ENCODE results near the gene BABAM2. TPM values are rescaled to one million over a fixed set of nuclear protein-coding genes. Genes with fewer than 3 reads are reported as not detected.

BABAM2 gene
- total RNA-seq, 1 experiment from 2014 or later: 27.1 TPM

DNA sequence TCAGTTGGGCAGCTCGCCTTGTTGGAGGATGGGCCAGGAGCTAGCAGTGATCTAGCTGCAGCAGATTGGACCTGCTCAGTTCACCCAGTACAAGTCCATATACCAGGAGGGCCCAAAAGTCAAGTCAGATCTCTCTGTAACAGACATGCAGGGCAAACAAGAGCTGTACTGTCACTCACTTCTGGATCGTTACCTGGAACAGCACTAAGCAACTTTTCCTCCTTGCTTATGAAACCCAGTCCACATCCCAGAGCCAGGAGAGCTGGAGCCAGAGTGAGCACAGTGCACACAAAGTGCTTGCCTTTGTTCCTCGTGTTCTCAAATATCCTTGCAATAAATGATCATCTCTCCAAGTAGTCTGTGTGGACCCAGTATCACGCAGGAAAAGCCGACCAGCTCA, 258.0 kb downstream of the BABAM2 start:
- Histone ChIP-seq H3K79me2 (ENCODE audit: insufficient read depth, low read length) (no peaks in the 10 kb centered on the region), H3K9me3 (ENCODE audit: control insufficient read depth, low read depth, low read length) (no peaks in the 10 kb centered on the region), H2BK15ac (ENCODE audit: low read depth, low read length) (no peak overlapping the region), H2BK20ac (ENCODE audit: low read depth, low read length, poor library complexity, severe bottlenecking) (no peak overlapping the region), H4K5ac (ENCODE audit: insufficient read length, low read depth, low read length) (no peak overlapping the region), H3T11ph (ENCODE audit: low read length) (no peak overlapping the region), H3K14ac (ENCODE audit: insufficient read depth, low read length) (no peak overlapping the region), H3K27ac (ENCODE audit: insufficient read length, low read depth, low read length) (no peak overlapping the region), H3K56ac (ENCODE audit: insufficient read length, low read depth, low read length) (no peak overlapping the region), H3K27me3 (ENCODE audit: insufficient read depth, low read length) (no peaks in the 10 kb centered on the region), H3K4me2 (ENCODE audit: insufficient read depth, insufficient read length, low read length) (no peak overlapping the region), H4K91ac (ENCODE audit: insufficient read length, low read depth, low read length) (no peak overlapping the region), H3K23me2 (ENCODE audit: insufficient read length, low read depth, low read length, poor library complexity, severe bottlenecking) (no peaks in the 10 kb centered on the region), H3K18ac (ENCODE audit: insufficient read length, low read depth, low read length) (no peak overlapping the region), H3K79me1 (ENCODE audit: insufficient read depth, low read depth, low read length, poor library complexity, severe bottlenecking) (no peaks in the 10 kb centered on the region), H2AK5ac (ENCODE audit: insufficient read length, low read length) (no peak overlapping the region), H3K9ac (ENCODE audit: extremely low read depth, insufficient read length, low read length) (no peak overlapping the region), H4K20me1 (ENCODE audit: control insufficient read depth, insufficient read depth, insufficient read length) (no peaks in the 10 kb centered on the region), H2BK120ac (ENCODE audit: low read depth, low read length, poor library complexity, severe bottlenecking) (no peak overlapping the region), H2AFZ (ENCODE audit: low read length) (no peak overlapping the region), H3K4me1 (ENCODE audit: insufficient read depth, low read length) (no peaks in the 10 kb centered on the region), H2BK12ac (ENCODE audit: insufficient read length, low read depth, low read length) (no peak overlapping the region), H2BK5ac (ENCODE audit: insufficient read length, low read length) (no peak overlapping the region), H4K8ac (replicated peaks; ENCODE audit: insufficient read length, low read depth, low read length) (no peak overlapping the region), H3K4ac (ENCODE audit: low read depth, low read length) (no peak overlapping the region), H3K23ac (ENCODE audit: insufficient read length, low read depth, low read length) (no peak overlapping the region)
- no peaks in the 10 kb centered on the region for H3K27me3 Mint-ChIP-seq (ENCODE audit: low read depth)
- no peak overlapping the region for H3K4me3 Mint-ChIP-seq
- no peaks in the 10 kb centered on the region for H3K4me1 Mint-ChIP-seq
- no CpG with 5 or more reads among the region's 5 CpGs for WGBS (ENCODE audit: extremely low coverage, insufficient read length, low lambda C conversion rate)
- peaks cover 0 to 4% (median 0%) of the 10 kb centered on the region in 3 experiments; a peak in 1 of 7 replicates for H3K36me3 Mint-ChIP-seq (ENCODE audit: insufficient read depth in 1 of 3, low read depth in 3 of 3)
- no peak overlapping the region for H3K27ac Mint-ChIP-seq
- peaks cover 0 to 3% of the 10 kb centered on the region in 2 experiments; a peak in 2 of 5 replicates for H3K9me3 Mint-ChIP-seq
- TF ChIP-seq, protein P1, sequence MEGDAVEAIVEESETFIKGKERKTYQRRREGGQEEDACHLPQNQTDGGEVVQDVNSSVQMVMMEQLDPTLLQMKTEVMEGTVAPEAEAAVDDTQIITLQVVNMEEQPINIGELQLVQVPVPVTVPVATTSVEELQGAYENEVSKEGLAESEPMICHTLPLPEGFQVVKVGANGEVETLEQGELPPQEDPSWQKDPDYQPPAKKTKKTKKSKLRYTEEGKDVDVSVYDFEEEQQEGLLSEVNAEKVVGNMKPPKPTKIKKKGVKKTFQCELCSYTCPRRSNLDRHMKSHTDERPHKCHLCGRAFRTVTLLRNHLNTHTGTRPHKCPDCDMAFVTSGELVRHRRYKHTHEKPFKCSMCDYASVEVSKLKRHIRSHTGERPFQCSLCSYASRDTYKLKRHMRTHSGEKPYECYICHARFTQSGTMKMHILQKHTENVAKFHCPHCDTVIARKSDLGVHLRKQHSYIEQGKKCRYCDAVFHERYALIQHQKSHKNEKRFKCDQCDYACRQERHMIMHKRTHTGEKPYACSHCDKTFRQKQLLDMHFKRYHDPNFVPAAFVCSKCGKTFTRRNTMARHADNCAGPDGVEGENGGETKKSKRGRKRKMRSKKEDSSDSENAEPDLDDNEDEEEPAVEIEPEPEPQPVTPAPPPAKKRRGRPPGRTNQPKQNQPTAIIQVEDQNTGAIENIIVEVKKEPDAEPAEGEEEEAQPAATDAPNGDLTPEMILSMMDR (conservative IDR thresholded peaks at IDR 0.05): no peak
- no peak for DNase-seq

Measured in H9 (cell line).